HEK293 (cell line): Measurements from ENCODE around the gene TEX36.

Experiments used
- CTCF ChIP-seq: fragments of 450-650 bp; formaldehyde crosslinking; IDR thresholded peaks from 2 replicates; pipeline ENCODE4 v1.5.1; 2016; ENCODE audit warnings: missing biosample characterization, missing genetic modification characterization
- ZBTB1 ChIP-seq: fragments of 450-650 bp; formaldehyde crosslinking; IDR thresholded peaks from 2 replicates; pipeline ENCODE4 v1.5.1; 2016; ENCODE audit warnings: missing biosample characterization, missing genetic modification characterization
- ZEB2 ChIP-seq: fragments of 450-650 bp; formaldehyde crosslinking; IDR thresholded peaks from 2 replicates; pipeline ENCODE4 v1.5.1; 2016; ENCODE audit warnings: missing biosample characterization, missing genetic modification characterization
- ZNF133 ChIP-seq: fragments of 450-650 bp; formaldehyde crosslinking; IDR thresholded peaks from 2 replicates; pipeline ENCODE4 v1.5.1; 2016; ENCODE audit warnings: missing biosample characterization, missing genetic modification characterization
- ZNF239 ChIP-seq: fragments of 450-650 bp; formaldehyde crosslinking; IDR thresholded peaks from 2 replicates; pipeline ENCODE4 v1.5.1; 2016; ENCODE audit warnings: missing biosample characterization, missing genetic modification characterization
- ZNF280C ChIP-seq: fragments of 450-650 bp; formaldehyde crosslinking; IDR thresholded peaks from 2 replicates; pipeline ENCODE4 v1.5.1; 2016; ENCODE audit warnings: missing biosample characterization, missing genetic modification characterization
- ZNF324 ChIP-seq: fragments of 450-650 bp; formaldehyde crosslinking; IDR thresholded peaks from 2 replicates; pipeline ENCODE4 v1.5.1; 2016; ENCODE audit warnings: missing biosample characterization, missing genetic modification characterization
- ZNF416 ChIP-seq: fragments of 450-650 bp; formaldehyde crosslinking; IDR thresholded peaks from 2 replicates; pipeline ENCODE4 v1.5.1; 2016; ENCODE audit warnings: missing biosample characterization, missing genetic modification characterization
- ZNF561 ChIP-seq: fragments of 450-650 bp; IDR thresholded peaks from 2 replicates; pipeline ENCODE4 v1.5.1; 2018; ENCODE audit warnings: missing biosample characterization, missing genetic modification characterization, borderline replicate concordance
- ZNF621 ChIP-seq: fragments of 450-650 bp; formaldehyde crosslinking; IDR thresholded peaks from 2 replicates; pipeline ENCODE4 v1.5.1; 2017; ENCODE audit warnings: missing biosample characterization, missing genetic modification characterization
- ZNF629 ChIP-seq: fragments of 450-650 bp; formaldehyde crosslinking; IDR thresholded peaks from 2 replicates; pipeline ENCODE4 v1.5.1; 2017; ENCODE audit warnings: missing biosample characterization, missing genetic modification characterization
- ZSCAN5A ChIP-seq: fragments of 450-650 bp; formaldehyde crosslinking; IDR thresholded peaks from 2 replicates; pipeline ENCODE4 v1.5.1; 2016; ENCODE audit warnings: missing biosample characterization, missing genetic modification characterization
- TF ChIP-seq, protein P1 (sequence below): sonication (generic); formaldehyde crosslinking; IDR thresholded peaks from 2 replicates; pipeline ENCODE4 v1.8.1; 2022; ENCODE audit warnings: mild to moderate bottlenecking, moderate library complexity, missing genetic modification reagents

DNA sequence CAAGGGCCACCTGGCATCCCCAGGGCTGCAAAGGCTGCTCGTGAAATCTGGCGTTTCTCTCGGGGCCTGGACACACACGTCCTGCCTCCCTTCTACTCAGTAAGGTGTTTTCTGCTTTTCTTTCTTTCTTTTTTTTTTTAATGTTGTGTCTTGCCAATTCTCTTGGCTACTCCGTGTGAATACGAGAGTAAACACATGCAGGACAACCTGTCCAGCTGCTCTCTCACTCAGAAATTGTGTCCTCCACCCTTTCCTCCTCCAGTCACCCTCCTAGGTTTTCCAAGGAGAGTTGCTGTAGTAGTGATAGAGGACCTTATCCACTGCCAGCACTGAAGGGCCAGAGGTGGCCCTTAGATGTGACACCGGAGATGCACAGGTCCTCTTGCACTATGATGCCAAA, 858 bp upstream of the TEX36 start:
- no peak for TF ChIP-seq ZEB2 (tag by site-specific recombination)
- no peak for TF ChIP-seq CTCF
- TF ChIP-seq ZNF324 (tag by site-specific recombination): no peak
- TF ChIP-seq ZNF561 (tag by site-specific recombination): no peak
- TF ChIP-seq ZNF621 (tag by site-specific recombination): no peak
- no peak for TF ChIP-seq ZSCAN5A
- TF ChIP-seq, protein P1, sequence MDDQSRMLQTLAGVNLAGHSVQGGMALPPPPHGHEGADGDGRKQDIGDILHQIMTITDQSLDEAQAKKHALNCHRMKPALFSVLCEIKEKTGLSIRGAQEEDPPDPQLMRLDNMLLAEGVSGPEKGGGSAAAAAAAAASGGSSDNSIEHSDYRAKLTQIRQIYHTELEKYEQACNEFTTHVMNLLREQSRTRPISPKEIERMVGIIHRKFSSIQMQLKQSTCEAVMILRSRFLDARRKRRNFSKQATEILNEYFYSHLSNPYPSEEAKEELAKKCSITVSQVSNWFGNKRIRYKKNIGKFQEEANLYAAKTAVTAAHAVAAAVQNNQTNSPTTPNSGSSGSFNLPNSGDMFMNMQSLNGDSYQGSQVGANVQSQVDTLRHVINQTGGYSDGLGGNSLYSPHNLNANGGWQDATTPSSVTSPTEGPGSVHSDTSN (CRISPR knock-in tag): no peak
- no peak for TF ChIP-seq ZNF280C (tag by site-specific recombination)
- no peak for TF ChIP-seq ZNF133 (tag by site-specific recombination)
- no peak for TF ChIP-seq ZNF629 (tag by site-specific recombination)
- no peak for TF ChIP-seq ZNF239 (tag by site-specific recombination)
- TF ChIP-seq ZNF416: no peak
- no peak for TF ChIP-seq ZBTB1 (tag by site-specific recombination)
